ENCODE data around the gene PDCD7. TPM values are rescaled to one million over a fixed set of nuclear protein-coding genes. Genes with fewer than 3 reads are reported as not detected.
"Not testable (repeated sequence)": the region's sequence is repeated elsewhere in the genome, so short reads cannot be mapped to it uniquely, and the experiment has no call there.

The PDCD7 gene
- total RNA-seq, 1 experiment from 2014 or later: 26.2 TPM

DNA sequence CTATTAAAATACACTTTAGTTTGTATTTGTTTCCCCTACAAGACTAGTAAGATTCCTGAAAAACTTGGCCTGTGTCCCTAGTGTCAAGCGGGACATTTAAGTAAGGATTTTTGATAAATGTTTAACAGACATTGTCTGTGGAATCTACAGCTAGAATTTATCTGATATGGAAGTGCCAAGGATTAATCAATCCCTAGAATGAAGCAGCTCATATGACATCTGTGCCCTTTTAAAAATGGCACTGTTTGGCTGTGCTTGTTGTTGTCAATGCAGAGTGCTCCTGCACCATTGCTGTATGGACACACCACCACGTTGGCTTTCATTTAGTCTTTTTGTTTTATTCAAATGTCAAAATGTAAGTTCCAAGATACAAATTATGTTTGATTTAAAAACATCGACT lies 14.3 kb upstream of the PDCD7 start:
- H3K27ac Mint-ChIP-seq (ENCODE audit: unreplicated experiment): no peak overlapping the region
- TF ChIP-seq, protein P1, sequence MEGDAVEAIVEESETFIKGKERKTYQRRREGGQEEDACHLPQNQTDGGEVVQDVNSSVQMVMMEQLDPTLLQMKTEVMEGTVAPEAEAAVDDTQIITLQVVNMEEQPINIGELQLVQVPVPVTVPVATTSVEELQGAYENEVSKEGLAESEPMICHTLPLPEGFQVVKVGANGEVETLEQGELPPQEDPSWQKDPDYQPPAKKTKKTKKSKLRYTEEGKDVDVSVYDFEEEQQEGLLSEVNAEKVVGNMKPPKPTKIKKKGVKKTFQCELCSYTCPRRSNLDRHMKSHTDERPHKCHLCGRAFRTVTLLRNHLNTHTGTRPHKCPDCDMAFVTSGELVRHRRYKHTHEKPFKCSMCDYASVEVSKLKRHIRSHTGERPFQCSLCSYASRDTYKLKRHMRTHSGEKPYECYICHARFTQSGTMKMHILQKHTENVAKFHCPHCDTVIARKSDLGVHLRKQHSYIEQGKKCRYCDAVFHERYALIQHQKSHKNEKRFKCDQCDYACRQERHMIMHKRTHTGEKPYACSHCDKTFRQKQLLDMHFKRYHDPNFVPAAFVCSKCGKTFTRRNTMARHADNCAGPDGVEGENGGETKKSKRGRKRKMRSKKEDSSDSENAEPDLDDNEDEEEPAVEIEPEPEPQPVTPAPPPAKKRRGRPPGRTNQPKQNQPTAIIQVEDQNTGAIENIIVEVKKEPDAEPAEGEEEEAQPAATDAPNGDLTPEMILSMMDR (IDR thresholded peaks at IDR 0.05; ENCODE audit: insufficient read depth in 1 of 2, low read depth in 1 of 2, low read length in 1 of 2, severe bottlenecking in 1 of 2, unreplicated experiment in 1 of 2): no peak
- no peak for DNase-seq
- ChIA-PET CTCF (no interaction called here), POLR2A (no interaction called here)
- intact Hi-C loops (cut with micrococcal nuclease; ENCODE audit: unreplicated experiment): no loop called here
- no peak overlapping the region for H3K4me3 Mint-ChIP-seq (ENCODE audit: unreplicated experiment)
- Histone ChIP-seq H3K27me3 (replicated peaks; ENCODE audit: control insufficient read depth, insufficient read depth, low read length) (no peaks in the 10 kb centered on the region), H3K4me3 (ENCODE audit: low read depth, low read length) (no peak overlapping the region), H3K9me3 (no peaks in the 10 kb centered on the region), H3K4me1 (no peaks in the 10 kb centered on the region), H3K36me3 (ENCODE audit: control insufficient read depth, insufficient read depth, low read length) (no peaks in the 10 kb centered on the region)
- no peaks in the 10 kb centered on the region for H3K27me3 Mint-ChIP-seq (ENCODE audit: insufficient read depth, unreplicated experiment)
- H3K36me3 Mint-ChIP-seq (ENCODE audit: insufficient read depth, unreplicated experiment): peaks cover 17% of the 10 kb centered on the region
- H3K4me1 Mint-ChIP-seq (ENCODE audit: low read depth, unreplicated experiment): no peaks in the 10 kb centered on the region
- no peaks in the 10 kb centered on the region for H3K9me3 Mint-ChIP-seq (ENCODE audit: unreplicated experiment)
- no TSS peak for BruUV-seq (replicated peaks)

DNA sequence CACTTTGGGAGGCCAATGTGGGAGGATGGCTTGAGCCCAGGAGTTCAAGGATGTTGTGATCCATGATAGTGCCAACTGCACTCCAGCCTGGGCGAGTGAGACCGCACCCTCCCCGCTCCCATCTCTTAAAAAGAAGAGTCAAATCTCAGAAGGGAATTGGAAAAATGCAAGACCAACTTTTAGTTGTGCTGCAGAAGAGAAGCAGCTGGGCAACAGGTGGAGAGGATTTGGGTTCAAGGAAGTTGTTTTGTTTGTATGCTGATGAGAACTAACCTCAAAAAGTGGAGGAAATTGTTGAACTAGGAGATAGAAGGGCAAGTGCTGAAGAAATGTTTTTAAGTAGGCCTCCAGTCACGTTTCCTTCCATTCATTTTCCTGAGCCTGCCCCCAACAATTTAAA lies 12.8 kb upstream of the PDCD7 start:
- Histone ChIP-seq H3K4me1 (no peaks in the 10 kb centered on the region), H3K4me3 (ENCODE audit: low read depth, low read length) (no peak overlapping the region), H3K27me3 (replicated peaks; ENCODE audit: control insufficient read depth, insufficient read depth, low read length) (no peaks in the 10 kb centered on the region), H3K9me3 (no peaks in the 10 kb centered on the region), H3K36me3 (ENCODE audit: control insufficient read depth, insufficient read depth, low read length) (no peaks in the 10 kb centered on the region)
- TF ChIP-seq, protein P1 (IDR thresholded peaks at IDR 0.05; ENCODE audit: insufficient read depth in 1 of 2, low read depth in 1 of 2, low read length in 1 of 2, severe bottlenecking in 1 of 2, unreplicated experiment in 1 of 2): no peak
- intact Hi-C loops (cut with micrococcal nuclease; ENCODE audit: unreplicated experiment): no loop called here
- Mint-ChIP-seq H3K4me3 (ENCODE audit: unreplicated experiment) (no peak overlapping the region), H3K9me3 (ENCODE audit: unreplicated experiment) (no peaks in the 10 kb centered on the region), H3K27ac (ENCODE audit: unreplicated experiment) (no peak overlapping the region), H3K36me3 (ENCODE audit: insufficient read depth, unreplicated experiment) (peaks cover 3% of the 10 kb centered on the region), H3K27me3 (ENCODE audit: insufficient read depth, unreplicated experiment) (no peaks in the 10 kb centered on the region), H3K4me1 (ENCODE audit: low read depth, unreplicated experiment) (no peaks in the 10 kb centered on the region)
- ChIA-PET POLR2A (no interaction called here), CTCF (no interaction called here)
- no TSS peak for BruUV-seq (replicated peaks)
- DNase-seq: no peak

DNA sequence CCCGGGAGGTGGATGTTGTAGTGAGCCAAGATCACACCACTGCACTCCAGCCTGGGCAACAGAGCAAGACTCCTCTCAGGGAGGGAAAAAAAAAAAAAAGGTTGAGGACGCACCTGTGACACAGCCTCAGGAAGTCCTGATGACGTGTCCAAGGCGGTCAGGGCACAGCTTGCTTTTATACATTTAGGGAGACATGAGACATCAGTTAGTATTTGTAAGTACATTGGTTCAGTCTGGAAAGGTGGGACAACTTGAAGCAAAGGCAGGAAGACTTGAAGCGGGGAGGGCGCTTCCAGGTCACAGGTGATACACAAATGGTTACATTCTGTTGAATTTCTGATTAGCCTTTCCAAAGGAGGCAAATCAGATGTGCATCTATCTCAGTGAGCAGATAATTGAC lies 5.0 kb upstream of the PDCD7 start:
- H3K27me3 Mint-ChIP-seq (ENCODE audit: insufficient read depth, unreplicated experiment); H3K4me1 Mint-ChIP-seq (ENCODE audit: low read depth, unreplicated experiment); H3K36me3 ChIP-seq (ENCODE audit: control insufficient read depth, insufficient read depth, low read length); intact Hi-C loops (cut with micrococcal nuclease; ENCODE audit: unreplicated experiment); H3K27me3 ChIP-seq (replicated peaks; ENCODE audit: control insufficient read depth, insufficient read depth, low read length); BruUV-seq (replicated peaks); H3K4me1 ChIP-seq; H3K27ac Mint-ChIP-seq (ENCODE audit: unreplicated experiment); DNase-seq; CTCF ChIA-PET; H3K4me3 ChIP-seq (ENCODE audit: low read depth, low read length); H3K36me3 Mint-ChIP-seq (ENCODE audit: insufficient read depth, unreplicated experiment); H3K4me3 Mint-ChIP-seq (ENCODE audit: unreplicated experiment); H3K9me3 ChIP-seq: not testable (repeated sequence)
- peaks cover 21% of the 10 kb centered on the region for H3K9me3 Mint-ChIP-seq (ENCODE audit: unreplicated experiment)
- POLR2A ChIA-PET: interaction anchor here (0.7 kb wide), 1 partner anchor 151 kb away, joined by 3 read pairs; no protein-coding TSS in a partner anchor

DNA sequence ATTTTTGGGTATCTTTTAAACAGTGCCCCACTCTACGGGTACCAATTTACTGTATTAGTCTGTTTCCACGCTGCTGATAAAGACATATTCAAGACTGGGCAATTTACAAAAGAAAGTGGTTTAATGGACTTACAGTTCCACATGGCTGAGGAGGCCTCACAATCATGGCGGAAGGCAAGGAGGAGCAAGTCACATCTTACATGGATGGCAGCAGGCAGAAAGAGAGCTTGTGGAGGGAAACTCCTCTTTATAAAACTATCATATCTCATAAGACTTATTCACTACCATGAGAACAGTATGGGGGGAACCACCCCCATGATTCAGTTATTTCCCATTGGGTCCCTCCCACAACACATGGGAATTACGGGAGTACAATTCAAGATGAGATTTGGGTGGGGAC lies 4.3 kb upstream of the PDCD7 start:
- H3K4me3 ChIP-seq (ENCODE audit: low read depth, low read length); BruUV-seq (replicated peaks); H3K27ac Mint-ChIP-seq (ENCODE audit: unreplicated experiment); H3K36me3 Mint-ChIP-seq (ENCODE audit: insufficient read depth, unreplicated experiment); intact Hi-C loops (cut with micrococcal nuclease; ENCODE audit: unreplicated experiment); H3K4me1 Mint-ChIP-seq (ENCODE audit: low read depth, unreplicated experiment); H3K4me1 ChIP-seq; POLR2A ChIA-PET; H3K36me3 ChIP-seq (ENCODE audit: control insufficient read depth, insufficient read depth, low read length); H3K4me3 Mint-ChIP-seq (ENCODE audit: unreplicated experiment); H3K9me3 ChIP-seq; DNase-seq; H3K27me3 Mint-ChIP-seq (ENCODE audit: insufficient read depth, unreplicated experiment); H3K27me3 ChIP-seq (replicated peaks; ENCODE audit: control insufficient read depth, insufficient read depth, low read length); CTCF ChIA-PET: not testable (repeated sequence)
- peaks cover 21% of the 10 kb centered on the region for H3K9me3 Mint-ChIP-seq (ENCODE audit: unreplicated experiment)

DNA sequence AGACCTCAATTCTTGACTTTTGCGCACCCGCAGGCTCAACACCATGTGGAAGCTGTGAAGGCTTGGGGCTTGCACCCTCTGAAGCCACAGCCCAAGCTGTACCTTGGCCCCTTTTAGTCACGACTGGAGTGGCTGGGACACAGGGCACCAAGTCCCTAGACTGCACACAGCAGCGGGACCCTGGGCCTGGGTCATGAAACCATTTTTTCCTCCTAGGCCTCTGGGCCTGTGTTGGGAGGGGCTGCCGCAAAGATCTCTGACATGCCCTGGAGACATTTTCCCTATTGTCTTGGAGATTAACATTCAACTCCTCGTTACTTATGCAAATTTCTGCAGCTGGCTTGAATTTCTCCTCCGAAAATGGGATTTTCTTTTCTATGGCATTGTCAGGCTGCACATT lies 3.5 kb upstream of the PDCD7 start:
- intact Hi-C loops (cut with micrococcal nuclease; ENCODE audit: unreplicated experiment); H3K9me3 ChIP-seq; H3K4me1 Mint-ChIP-seq (ENCODE audit: low read depth, unreplicated experiment); H3K4me3 Mint-ChIP-seq (ENCODE audit: unreplicated experiment); CTCF ChIA-PET; H3K4me1 ChIP-seq; H3K27me3 Mint-ChIP-seq (ENCODE audit: insufficient read depth, unreplicated experiment); H3K27me3 ChIP-seq (replicated peaks; ENCODE audit: control insufficient read depth, insufficient read depth, low read length); BruUV-seq (replicated peaks); POLR2A ChIA-PET; H3K27ac Mint-ChIP-seq (ENCODE audit: unreplicated experiment); DNase-seq; H3K36me3 ChIP-seq (ENCODE audit: control insufficient read depth, insufficient read depth, low read length); H3K4me3 ChIP-seq (ENCODE audit: low read depth, low read length): not testable (repeated sequence)
- Mint-ChIP-seq H3K9me3 (ENCODE audit: unreplicated experiment) (peaks cover 21% of the 10 kb centered on the region), H3K36me3 (ENCODE audit: insufficient read depth, unreplicated experiment) (peaks cover 14% of the 10 kb centered on the region)
